ENCODE data around the gene DARS2. TPM values are rescaled to one million over a fixed set of nuclear protein-coding genes. Genes with fewer than 3 reads are reported as not detected.
A peak's percentile ranks its signal among the peaks of the same experiment; 100 is the strongest.

Gene DARS2
- total RNA-seq (2021; ENCODE audit: unreplicated experiment) (25.6 TPM), Bru-seq, nascent RNA (percentile 59 among the genes with signal in this experiment), BruChase-seq, experiment 1, labeled RNA remaining after a 6-hour chase (percentile 67 among the genes with signal in this experiment), BruChase-seq, experiment 2, labeled RNA remaining after a 2-hour chase (percentile 55 among the genes with signal in this experiment)
- polyA plus RNA-seq (2012) = 7.7 and 11.3 TPM in 2 replicates
- long read RNA-seq, transcript DARS2-201 (17 exons, 3,441 nt) = major isoform, 40 of 49 reads
- long read RNA-seq, partial matches to known transcripts = 3 of 49 reads
- long read RNA-seq, other reads (novel, unspliced or antisense) = 6 of 49 reads

GRCh38 chr1:173824315-173825081, at the start of gene DARS2, which contains the start of gene CENPL:
TSS of gene DARS2 (plus strand) at chr1:173824673. CDS start at chr1:173825230, 557 bp downstream.
TSS of gene CENPL (minus strand) at chr1:173824883. CDS start at chr1:173811299, 13,584 bp downstream.
- H3K36me3 ChIP-seq (ENCODE audit: control insufficient read depth in 1 of 2, insufficient read depth in 2 of 2, low read length in 2 of 2) = peaks cover 0 to 3% of the 10 kb centered on the region in 2 experiments; a peak in 2 of 4 replicates
- H3K79me2 ChIP-seq (ENCODE audit: insufficient read depth, low read length) = peaks cover 46% of the 10 kb centered on the region
- ATAC-seq (peak; percentile 89), DNase-seq (ENCODE audit: low read depth, low spot score) (peak; percentile 96)
- peaks cover 2 to 7% of the 10 kb centered on the region in 2 experiments; a peak in 2 of 4 replicates for H3K4me1 ChIP-seq (ENCODE audit: control insufficient read depth in 1 of 2, insufficient read depth in 2 of 2, low read length in 2 of 2)
- peak within 1 kb of the TSS; percentile 82 for H3K27ac ChIP-seq (ENCODE audit: low read depth, low read length)
- no peaks in the 10 kb centered on the region for H4K20me1 ChIP-seq (ENCODE audit: insufficient read depth)
- ChIA-PET CTCF (interaction anchor here (0.7 to 1.9 kb wide), 6 partner anchors 18 to 405 kb away, joined by 3 to 9 read pairs (median 3); no protein-coding TSS in a partner anchor), RAD21 (ENCODE audit: low non-redundant PET in 1 of 2, low total read pairs in 2 of 2, uncharacterized antibody in 2 of 2, unreplicated experiment in 2 of 2) (interaction anchor here in 1 of 2 experiments (1.2 kb wide), 1 partner anchor 395 kb away, joined by 4 read pairs; no protein-coding TSS in a partner anchor), POLR2A (interaction anchor here (0.8 to 1.5 kb wide), 5 partner anchors 9 to 395 kb away, joined by 3 to 4 read pairs (median 4); partner anchors contain the start of gene KLHL20)
- peak within 1 kb of the TSS; percentile 94 for H3K4me2 ChIP-seq (ENCODE audit: low read length)
- H2AFZ ChIP-seq (ENCODE audit: low read depth, low read length, poor library complexity, severe bottlenecking) = peak within 1 kb of the TSS; percentile 33
- H3K9me3 ChIP-seq (ENCODE audit: control insufficient read depth in 1 of 2, insufficient read depth in 1 of 2, low read depth in 1 of 2, low read length in 2 of 2) = no peaks in the 10 kb centered on the region
- no peaks in the 10 kb centered on the region for H3K9me2 ChIP-seq (ENCODE audit: insufficient read depth)
- intact Hi-C loops (cut with micrococcal nuclease) = loop anchor here (1.0 to 10.0 kb wide), 5 partner anchors 52 to 1080 kb away; partner anchors contain the start of genes KLHL20 and PRDX6
- H3K9ac ChIP-seq (ENCODE audit: low read length) = peak within 1 kb of the TSS; percentile 93
- no peaks in the 10 kb centered on the region for H3K27me3 ChIP-seq (ENCODE audit: insufficient read depth, low read length)
- H3K4me3 ChIP-seq (replicated peaks in 1 of 2; ENCODE audit: low read depth in 1 of 2, low read length in 2 of 2) = peak within 1 kb of the TSS; percentile 96 to 97
- TSS peak; percentile 92 for BruUV-seq (replicated peaks)
- TF ChIP-seq YY1 (IDR thresholded peaks at IDR 0.05; ENCODE audit: extremely low read depth, insufficient replicate concordance, low read depth, low read length) (peak; percentile 99), MAX (IDR thresholded peaks at IDR 0.05) (peak; percentile 92), FOSL1 (IDR thresholded peaks at IDR 0.05; ENCODE audit: low read depth) (no peak), CTCF (IDR thresholded peaks at IDR 0.05 in 2 of 3, conservative IDR thresholded peaks at IDR 0.05 in 1 of 3; ENCODE audit: borderline replicate concordance in 1 of 3, insufficient read depth in 1 of 3, low read depth in 2 of 3, low read length in 2 of 3) (no peak), JUND (IDR thresholded peaks at IDR 0.05) (no peak), SP1 (IDR thresholded peaks at IDR 0.05; ENCODE audit: low read depth) (peak; percentile 63), ELF1 (IDR thresholded peaks at IDR 0.05; ENCODE audit: borderline replicate concordance, low read depth) (peak; percentile 95), POLR2AphosphoS5 (IDR thresholded peaks at IDR 0.05; ENCODE audit: low read depth, low read length) (peak; percentile 70), CBX3 (IDR thresholded peaks at IDR 0.05; ENCODE audit: low read depth) (peak; percentile 55; the same call in 1 of the 2 replicates), EZH2 (IDR thresholded peaks at IDR 0.05) (no peak), RAD21 (IDR thresholded peaks at IDR 0.05; ENCODE audit: low read depth) (no peak), EGR1 (IDR thresholded peaks at IDR 0.05; ENCODE audit: low read depth) (peak; percentile 89), SIN3A (IDR thresholded peaks at IDR 0.05; ENCODE audit: low read depth) (peak; percentile 91), ZNF274 (IDR thresholded peaks at IDR 0.05; ENCODE audit: low read depth, low read length) (no peak), ZBTB33 (IDR thresholded peaks at IDR 0.05; ENCODE audit: extremely low read depth, insufficient replicate concordance, low read length) (no peak), EZH2phosphoT487 (IDR thresholded peaks at IDR 0.05; ENCODE audit: borderline replicate concordance) (no peak), ATF3 (IDR thresholded peaks at IDR 0.05) (no peak), ZFX (IDR thresholded peaks at IDR 0.05) (no peak; the same call in 1 of the 2 replicates)

Measured in HCT116 (cell line).